IPS DF 19.7 (cell line): ENCODE results near the gene GMPR2.

Experiments used
- DNase-seq: peaks from one replicate; pipeline ENCODE4 v3.0.0-alpha.2; 2013; ENCODE audit warnings: low read depth, low spot score

GMPR2 gene

GRCh38 chr14:24252289-24253124, 19.8 kb downstream of the GMPR2 start:
- DNase-seq: no peak

GRCh38 chr14:24253936-24254335, 21.2 kb downstream of the GMPR2 start:
- DNase-seq: no peak

GRCh38 chr14:24254630-24255392, 22.1 kb downstream of the GMPR2 start:
- DNase-seq: no peak

GRCh38 chr14:24255438-24255837, 22.7 kb downstream of the GMPR2 start:
- DNase-seq: no peak

GRCh38 chr14:24255931-24256711, 23.4 kb downstream of the GMPR2 start:
- DNase-seq: no peak

- no peak for DNase-seq
Measured at GRCh38 chr14:24256960-24257359, 24.2 kb downstream of the GMPR2 start.

- DNase-seq: no peak
Measured at GRCh38 chr14:24258119-24258518, 25.4 kb downstream of the GMPR2 start.

GRCh38 chr14:24258548-24259265, 26.0 kb downstream of the GMPR2 start:
- DNase-seq: no peak

GRCh38 chr14:24259282-24260025, 26.7 kb downstream of the GMPR2 start:
- DNase-seq: no peak

- no peak for DNase-seq
Measured at GRCh38 chr14:24260026-24260779, 27.5 kb downstream of the GMPR2 start.

GRCh38 chr14:24260780-24261157, 28.0 kb downstream of the GMPR2 start:
- DNase-seq: no peak

GRCh38 chr14:24261256-24261968, 28.7 kb downstream of the GMPR2 start:
- no peak for DNase-seq

GRCh38 chr14:24261969-24262327, 29.2 kb downstream of the GMPR2 start:
- DNase-seq: no peak

GRCh38 chr14:24262821-24263733, 30.3 kb downstream of the GMPR2 start, which contains the start of gene TGM1:
Gene TGM1, minus strand, starts transcription at chr14:24263177. Its CDS starts 825 bp downstream, at chr14:24262352.
- DNase-seq: no peak

GRCh38 chr14:24263848-24264247, 31.1 kb downstream of the GMPR2 start:
- no peak for DNase-seq

GRCh38 chr14:24264298-24264697, 31.6 kb downstream of the GMPR2 start:
- no peak for DNase-seq

- DNase-seq: no peak
Measured at GRCh38 chr14:24266344-24267244, 33.9 kb downstream of the GMPR2 start.
